HCT116 (cell line): ENCODE results near the gene CBLB. TPM values are rescaled to one million over a fixed set of nuclear protein-coding genes. Genes with fewer than 3 reads are reported as not detected.

ENCODE experiments used
- ATAC-seq: fragments of 200-7000 bp; cut with Tn5 transposase; 2 replicates; pipeline ENCODE4 v1.9.1; 2020; ENCODE audit warnings: mild to moderate bottlenecking, moderate library complexity
- BruUV-seq: library from RNA; stranded (reverse); fragments of 400-500 nt; replicated peaks from 2 replicates; lab custom pipeline; 2021; lab: Mats Ljungman, UMichigan
- CTCF ChIA-PET: fragments of 300-600 bp; sonication (Branson Sonifier 250); formaldehyde crosslinking; loops from one replicate; lab custom pipeline; 2021; ENCODE audit warnings: antibody characterized with exemption; lab: Charles Lee
- POLR2A ChIA-PET: fragments of 300-600, 350-600 bp; sonication (Branson Sonifier 250); formaldehyde crosslinking; loops from one replicate; lab custom pipeline; 2021; ENCODE audit warnings: antibody characterized with exemption; lab: Charles Lee
- RAD21 ChIA-PET, 2 experiments: fragments of 300-600 bp; sonication (Branson Sonifier 250); formaldehyde crosslinking; loops; one replicate each; lab custom pipeline; 2023; ENCODE audit warnings: low total read pairs in 2 of 2; ENCODE audit not compliant: uncharacterized antibody in 2 of 2, unreplicated experiment in 2 of 2, low non-redundant PET in 1 of 2; lab: Charles Lee
- DNase-seq: peaks from one replicate; pipeline ENCODE4 v3.0.0-alpha.2; 2010; ENCODE audit warnings: low read depth, low spot score
- H2AFZ ChIP-seq: fragments of 200-600 bp; shearing (Covaris generic), sonication (generic); 2 replicates; pipeline ENCODE4 v1.6.1; 2017; ENCODE audit warnings: low read depth, mixed run types, mixed read lengths, antibody characterized with exemption, low read length; ENCODE audit not compliant: poor library complexity, severe bottlenecking
- H3K27ac ChIP-seq: 2 replicates; pipeline ENCODE4 v1.5.1; 2012; ENCODE audit warnings: low read depth, low read length
- H3K27me3 ChIP-seq: fragments of 200-600 bp; sonication (generic); 2 replicates; pipeline ENCODE4 v1.6.1; 2016; ENCODE audit warnings: mixed run types, low read length, mixed read lengths; ENCODE audit not compliant: insufficient read depth
- H3K36me3 ChIP-seq, 2 experiments: fragments of 200-500 bp in 1 of 2; fragments of 200-600 bp in 1 of 2; sonication (Bioruptor generic) in 1 of 2; sonication (generic) in 1 of 2; 2 replicates each; pipeline versions ENCODE4 v1.5.1 to v1.6.1; 2014 to 2016; ENCODE audit warnings: low read length in 2 of 2, inconsistent platforms in 1 of 2, mixed read lengths in 1 of 2, mixed run types in 1 of 2; ENCODE audit not compliant: insufficient read depth in 2 of 2, control insufficient read depth in 1 of 2
- H3K4me1 ChIP-seq, 2 experiments: fragments of 200-600 bp in 1 of 2; sonication (generic) in 1 of 2; 2 replicates each; pipeline versions ENCODE4 v1.5.1 to v1.6.1; 2012 to 2017; ENCODE audit warnings: low read length in 2 of 2, inconsistent platforms in 1 of 2, mild to moderate bottlenecking in 1 of 2, mixed read lengths in 1 of 2, mixed run types in 1 of 2, moderate library complexity in 1 of 2; ENCODE audit not compliant: insufficient read depth in 2 of 2, control insufficient read depth in 1 of 2
- H3K4me2 ChIP-seq: fragments of 200-600 bp; sonication (generic); 2 replicates; pipeline ENCODE4 v1.6.1; 2017; ENCODE audit warnings: mixed run types, low read length, mixed read lengths
- H3K4me3 ChIP-seq, 2 experiments: fragments of 200-600 bp in 1 of 2; sonication (generic) in 1 of 2; replicated peaks in 1 of 2; 2 replicates each; pipeline ENCODE4 v1.5.1; 2011 to 2016; ENCODE audit warnings: low read length in 2 of 2, control low read depth in 1 of 2, low read depth in 1 of 2, mild to moderate bottlenecking in 1 of 2, mixed read lengths in 1 of 2, mixed run types in 1 of 2
- H3K79me2 ChIP-seq: fragments of 200-600 bp; sonication (generic); 2 replicates; pipeline ENCODE4 v1.6.1; 2017; ENCODE audit warnings: mild to moderate bottlenecking, mixed run types, low read length, moderate library complexity, mixed read lengths; ENCODE audit not compliant: insufficient read depth
- H3K9ac ChIP-seq: fragments of 200-600 bp; sonication (generic); 2 replicates; pipeline ENCODE4 v1.6.1; 2016; ENCODE audit warnings: low read length, mixed read lengths
- H3K9me2 ChIP-seq: fragments of 200-600 bp; sonication (generic), shearing (Covaris generic); 2 replicates; pipeline ENCODE4 v1.6.1; 2017; ENCODE audit warnings: mixed run types, mild to moderate bottlenecking, moderate library complexity; ENCODE audit not compliant: insufficient read depth
- H3K9me3 ChIP-seq, 2 experiments: fragments of 200-500 bp in 1 of 2; fragments of 200-600 bp in 1 of 2; sonication (Bioruptor generic) in 1 of 2; sonication (generic) in 1 of 2; 2 replicates each; pipeline ENCODE4 v1.6.1; 2014 to 2017; ENCODE audit warnings: low read length in 2 of 2, mixed read lengths in 2 of 2, inconsistent platforms in 1 of 2, low read depth in 1 of 2, mild to moderate bottlenecking in 1 of 2, mixed run types in 1 of 2, moderate library complexity in 1 of 2; ENCODE audit not compliant: control insufficient read depth in 1 of 2, insufficient read depth in 1 of 2
- H4K20me1 ChIP-seq: fragments of 200-600 bp; sonication (generic), shearing (Covaris generic); 2 replicates; pipeline ENCODE4 v1.6.1; 2017; ENCODE audit warnings: mixed run types, mild to moderate bottlenecking, moderate library complexity; ENCODE audit not compliant: insufficient read depth
- CBX3 ChIP-seq: IDR thresholded peaks from 2 replicates; pipeline ENCODE4 v1.6.1; 2012; ENCODE audit warnings: low read depth
- EGR1 ChIP-seq: IDR thresholded peaks from 2 replicates; pipeline ENCODE4 v1.6.1; 2012; ENCODE audit warnings: low read depth
- ELF1 ChIP-seq: IDR thresholded peaks from 2 replicates; pipeline ENCODE4 v1.6.1; 2012; ENCODE audit warnings: low read depth, borderline replicate concordance
- EZH2phosphoT487 ChIP-seq: fragments of 200-600 bp; IDR thresholded peaks from 2 replicates; pipeline ENCODE4 v1.6.1; 2018; ENCODE audit warnings: antibody characterized with exemption, borderline replicate concordance
- FOSL1 ChIP-seq: IDR thresholded peaks from 2 replicates; pipeline ENCODE4 v1.6.1; 2012; ENCODE audit warnings: low read depth
- JUND ChIP-seq: IDR thresholded peaks from 2 replicates; pipeline ENCODE4 v1.6.1; 2012
- POLR2A ChIP-seq: IDR thresholded peaks from 2 replicates; pipeline ENCODE4 v1.7.0; 2011; ENCODE audit warnings: borderline replicate concordance; ENCODE audit not compliant: insufficient read depth, insufficient read length; ENCODE audit errors: extremely low read depth
- POLR2AphosphoS5 ChIP-seq: IDR thresholded peaks from 2 replicates; pipeline ENCODE4 v1.6.1; 2011; ENCODE audit warnings: mild to moderate bottlenecking, low read depth, low read length, moderate library complexity
- RAD21 ChIP-seq: IDR thresholded peaks from 2 replicates; pipeline ENCODE4 v1.6.1; 2012; ENCODE audit warnings: low read depth, mild to moderate bottlenecking
- SP1 ChIP-seq: IDR thresholded peaks from 2 replicates; pipeline ENCODE4 v1.6.1; 2012; ENCODE audit warnings: low read depth
- SRF ChIP-seq: IDR thresholded peaks from 2 replicates; pipeline ENCODE4 v1.6.1; 2012; ENCODE audit warnings: low read depth
- TCF7L2 ChIP-seq: IDR thresholded peaks from 2 replicates; pipeline ENCODE4 v1.7.0; 2011; ENCODE audit warnings: borderline replicate concordance, inconsistent platforms; ENCODE audit not compliant: insufficient read depth, insufficient read length; ENCODE audit errors: extremely low read depth
- YY1 ChIP-seq: IDR thresholded peaks from 2 replicates; pipeline ENCODE4 v1.6.1; 2011; ENCODE audit warnings: low read length, low read depth, moderate library complexity, mild to moderate bottlenecking; ENCODE audit not compliant: insufficient replicate concordance; ENCODE audit errors: extremely low read depth
- ZFX ChIP-seq: fragments of 450-650 bp; IDR thresholded peaks from 2 replicates; pipeline ENCODE4 v1.6.1; 2017
- ZNF274 ChIP-seq: fragments of 200-500 bp; sonication (Bioruptor generic); IDR thresholded peaks from 2 replicates; pipeline ENCODE4 v1.6.1; 2014; ENCODE audit warnings: mild to moderate bottlenecking, low read depth, low read length, inconsistent platforms
- intact Hi-C: fragments of 100-400 bp; cut with micrococcal nuclease; formaldehyde crosslinking; loops from 2 replicates; pipeline ENCODE4 v1.10.0; 2022
- total RNA-seq: library from RNA; stranded (reverse); gene quantifications from one replicate; pipeline ENCODE4 v1.2.1, GENCODE V29; 2021; ENCODE audit not compliant: unreplicated experiment
- TF ChIP-seq, protein P1 (sequence below): IDR thresholded peaks from 2 replicates; pipeline ENCODE4 v1.6.1; 2012
- TF ChIP-seq, protein P2 (sequence below), 3 experiments: fragments of 200-600 bp in 1 of 3; sonication (generic) in 1 of 3; IDR thresholded peaks in 2 of 3; conservative IDR thresholded peaks in 1 of 3; 2 replicates each; pipeline ENCODE4 v1.5.1; 2012 to 2017; ENCODE audit warnings: low read depth in 2 of 3, low read length in 2 of 3, antibody characterized with exemption in 1 of 3, borderline replicate concordance in 1 of 3, control low read depth in 1 of 3, mild to moderate bottlenecking in 1 of 3, mixed read lengths in 1 of 3, mixed run types in 1 of 3, moderate library complexity in 1 of 3; ENCODE audit not compliant: insufficient read depth in 1 of 3
- TF ChIP-seq, protein P3 (sequence below): IDR thresholded peaks from 2 replicates; pipeline ENCODE4 v1.6.1; 2011; ENCODE audit warnings: mild to moderate bottlenecking, low read length, moderate library complexity; ENCODE audit not compliant: insufficient replicate concordance; ENCODE audit errors: extremely low read depth
- TF ChIP-seq, protein P4 (sequence below): IDR thresholded peaks from 2 replicates; pipeline ENCODE4 v1.6.1; 2012

CBLB gene
- total RNA-seq, 1 experiment from 2014 or later: 10.4 TPM

DNA sequence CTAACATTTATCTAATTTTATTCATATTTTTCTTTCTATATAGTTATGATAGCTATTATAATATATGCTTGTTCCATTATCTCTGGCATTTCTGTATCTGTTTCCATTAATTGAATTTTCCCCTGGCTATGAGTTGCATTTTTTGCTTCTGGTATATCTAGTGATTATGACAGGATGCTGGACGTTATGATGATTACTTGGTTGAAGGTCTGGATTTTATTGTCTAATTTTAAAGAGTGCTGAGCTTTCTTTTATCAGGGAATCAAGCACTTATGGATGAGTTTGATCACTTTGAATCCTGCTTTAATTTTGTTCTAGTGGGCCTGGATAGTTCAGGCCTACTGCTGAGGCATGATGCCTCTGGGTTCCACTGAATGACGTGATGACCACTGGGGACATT, 229.7 kb downstream of the CBLB start:
- BruUV-seq: no TSS peak
- no peaks in the 10 kb centered on the region for H3K4me1 ChIP-seq
- no peak overlapping the region for H3K4me2 ChIP-seq
- RAD21 ChIA-PET: no interaction called here
- CTCF ChIA-PET: no interaction called here
- no peaks in the 10 kb centered on the region for H3K9me3 ChIP-seq
- no peak overlapping the region for H3K4me3 ChIP-seq
- POLR2A ChIA-PET: no interaction called here
- no peaks in the 10 kb centered on the region for H3K27me3 ChIP-seq
- H4K20me1 ChIP-seq: no peaks in the 10 kb centered on the region
- TF ChIP-seq EZH2phosphoT487: no peak
- no peak for TF ChIP-seq CBX3
- TF ChIP-seq, protein P1, sequence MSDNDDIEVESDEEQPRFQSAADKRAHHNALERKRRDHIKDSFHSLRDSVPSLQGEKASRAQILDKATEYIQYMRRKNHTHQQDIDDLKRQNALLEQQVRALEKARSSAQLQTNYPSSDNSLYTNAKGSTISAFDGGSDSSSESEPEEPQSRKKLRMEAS: no peak
- TF ChIP-seq, protein P2, sequence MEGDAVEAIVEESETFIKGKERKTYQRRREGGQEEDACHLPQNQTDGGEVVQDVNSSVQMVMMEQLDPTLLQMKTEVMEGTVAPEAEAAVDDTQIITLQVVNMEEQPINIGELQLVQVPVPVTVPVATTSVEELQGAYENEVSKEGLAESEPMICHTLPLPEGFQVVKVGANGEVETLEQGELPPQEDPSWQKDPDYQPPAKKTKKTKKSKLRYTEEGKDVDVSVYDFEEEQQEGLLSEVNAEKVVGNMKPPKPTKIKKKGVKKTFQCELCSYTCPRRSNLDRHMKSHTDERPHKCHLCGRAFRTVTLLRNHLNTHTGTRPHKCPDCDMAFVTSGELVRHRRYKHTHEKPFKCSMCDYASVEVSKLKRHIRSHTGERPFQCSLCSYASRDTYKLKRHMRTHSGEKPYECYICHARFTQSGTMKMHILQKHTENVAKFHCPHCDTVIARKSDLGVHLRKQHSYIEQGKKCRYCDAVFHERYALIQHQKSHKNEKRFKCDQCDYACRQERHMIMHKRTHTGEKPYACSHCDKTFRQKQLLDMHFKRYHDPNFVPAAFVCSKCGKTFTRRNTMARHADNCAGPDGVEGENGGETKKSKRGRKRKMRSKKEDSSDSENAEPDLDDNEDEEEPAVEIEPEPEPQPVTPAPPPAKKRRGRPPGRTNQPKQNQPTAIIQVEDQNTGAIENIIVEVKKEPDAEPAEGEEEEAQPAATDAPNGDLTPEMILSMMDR (IDR thresholded peaks at IDR 0.05 in 2 of 3, conservative IDR thresholded peaks at IDR 0.05 in 1 of 3; ENCODE audit: borderline replicate concordance in 1 of 3, insufficient read depth in 1 of 3, low read depth in 2 of 3, low read length in 2 of 3): no peak
- TF ChIP-seq POLR2A: no peak
- TF ChIP-seq SRF: no peak
- TF ChIP-seq RAD21: no peak
- TF ChIP-seq POLR2AphosphoS5: no peak
- TF ChIP-seq ZFX: no peak
- TF ChIP-seq ZNF274: no peak
- TF ChIP-seq SP1: no peak
- no peak for TF ChIP-seq FOSL1
- TF ChIP-seq, protein P3, sequence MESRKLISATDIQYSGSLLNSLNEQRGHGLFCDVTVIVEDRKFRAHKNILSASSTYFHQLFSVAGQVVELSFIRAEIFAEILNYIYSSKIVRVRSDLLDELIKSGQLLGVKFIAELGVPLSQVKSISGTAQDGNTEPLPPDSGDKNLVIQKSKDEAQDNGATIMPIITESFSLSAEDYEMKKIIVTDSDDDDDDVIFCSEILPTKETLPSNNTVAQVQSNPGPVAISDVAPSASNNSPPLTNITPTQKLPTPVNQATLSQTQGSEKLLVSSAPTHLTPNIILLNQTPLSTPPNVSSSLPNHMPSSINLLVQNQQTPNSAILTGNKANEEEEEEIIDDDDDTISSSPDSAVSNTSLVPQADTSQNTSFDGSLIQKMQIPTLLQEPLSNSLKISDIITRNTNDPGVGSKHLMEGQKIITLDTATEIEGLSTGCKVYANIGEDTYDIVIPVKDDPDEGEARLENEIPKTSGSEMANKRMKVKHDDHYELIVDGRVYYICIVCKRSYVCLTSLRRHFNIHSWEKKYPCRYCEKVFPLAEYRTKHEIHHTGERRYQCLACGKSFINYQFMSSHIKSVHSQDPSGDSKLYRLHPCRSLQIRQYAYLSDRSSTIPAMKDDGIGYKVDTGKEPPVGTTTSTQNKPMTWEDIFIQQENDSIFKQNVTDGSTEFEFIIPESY: no peak
- TF ChIP-seq JUND: no peak
- no peak for TF ChIP-seq TCF7L2
- TF ChIP-seq, protein P4, sequence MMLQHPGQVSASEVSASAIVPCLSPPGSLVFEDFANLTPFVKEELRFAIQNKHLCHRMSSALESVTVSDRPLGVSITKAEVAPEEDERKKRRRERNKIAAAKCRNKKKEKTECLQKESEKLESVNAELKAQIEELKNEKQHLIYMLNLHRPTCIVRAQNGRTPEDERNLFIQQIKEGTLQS: no peak
- TF ChIP-seq YY1: no peak
- TF ChIP-seq ELF1: no peak
- no peak for TF ChIP-seq EGR1
- no peak overlapping the region for H3K9ac ChIP-seq
- intact Hi-C loops: no loop called here
- no peaks in the 10 kb centered on the region for H3K79me2 ChIP-seq
- ATAC-seq (no peak), DNase-seq (no peak)
- H3K9me2 ChIP-seq: no peaks in the 10 kb centered on the region
- H2AFZ ChIP-seq: no peak overlapping the region
- no peaks in the 10 kb centered on the region for H3K36me3 ChIP-seq
- no peak overlapping the region for H3K27ac ChIP-seq
